ENCODE results near the gene DUSP14.

- TF ChIP-seq, protein P1, sequence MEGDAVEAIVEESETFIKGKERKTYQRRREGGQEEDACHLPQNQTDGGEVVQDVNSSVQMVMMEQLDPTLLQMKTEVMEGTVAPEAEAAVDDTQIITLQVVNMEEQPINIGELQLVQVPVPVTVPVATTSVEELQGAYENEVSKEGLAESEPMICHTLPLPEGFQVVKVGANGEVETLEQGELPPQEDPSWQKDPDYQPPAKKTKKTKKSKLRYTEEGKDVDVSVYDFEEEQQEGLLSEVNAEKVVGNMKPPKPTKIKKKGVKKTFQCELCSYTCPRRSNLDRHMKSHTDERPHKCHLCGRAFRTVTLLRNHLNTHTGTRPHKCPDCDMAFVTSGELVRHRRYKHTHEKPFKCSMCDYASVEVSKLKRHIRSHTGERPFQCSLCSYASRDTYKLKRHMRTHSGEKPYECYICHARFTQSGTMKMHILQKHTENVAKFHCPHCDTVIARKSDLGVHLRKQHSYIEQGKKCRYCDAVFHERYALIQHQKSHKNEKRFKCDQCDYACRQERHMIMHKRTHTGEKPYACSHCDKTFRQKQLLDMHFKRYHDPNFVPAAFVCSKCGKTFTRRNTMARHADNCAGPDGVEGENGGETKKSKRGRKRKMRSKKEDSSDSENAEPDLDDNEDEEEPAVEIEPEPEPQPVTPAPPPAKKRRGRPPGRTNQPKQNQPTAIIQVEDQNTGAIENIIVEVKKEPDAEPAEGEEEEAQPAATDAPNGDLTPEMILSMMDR (IDR thresholded peaks at IDR 0.05): no peak
- TF ChIP-seq MAX (IDR thresholded peaks at IDR 0.05; ENCODE audit: low read depth) (peak; percentile 27; the same call in 1 of the 2 replicates), IRF3 (IDR thresholded peaks at IDR 0.05; ENCODE audit: low read depth, low read length) (no peak), USF2 (IDR thresholded peaks at IDR 0.05; ENCODE audit: borderline replicate concordance, low read depth, low read length) (no peak), GABPA (IDR thresholded peaks at IDR 0.05; ENCODE audit: low read depth) (no peak), EP300 (IDR thresholded peaks at IDR 0.05; ENCODE audit: borderline replicate concordance in 1 of 2, low read depth in 1 of 2, low read length in 1 of 2) (no peak), FOXM1 (IDR thresholded peaks at IDR 0.05; ENCODE audit: low read depth) (no peak), NFIC (IDR thresholded peaks at IDR 0.05; ENCODE audit: borderline replicate concordance) (peak; percentile 52; the same call in 1 of the 2 replicates), YY1 (IDR thresholded peaks at IDR 0.05; ENCODE audit: low read depth) (no peak)
Observed at GRCh38 chr17:37488009-37488604, 1.6 kb upstream of the DUSP14 start.
